GM18507 (cell line): Measurements from ENCODE around the gene VSTM4.

Experiments
- DNase-seq: peaks from one replicate; pipeline ENCODE4 v3.0.0; 2011; ENCODE audit warnings: low read depth; ENCODE audit not compliant: insufficient read length; ENCODE audit errors: extremely low spot score
- FAIRE-seq: peaks from 2 replicates; lab custom pipeline; 2011; peaks lifted over from hg19 to GRCh38; lab: Jason Lieb, UNC

Gene VSTM4

GRCh38 chr10:48990226-48990625 is 125.1 kb downstream of the VSTM4 start:
- DNase-seq = no peak
- no peak for FAIRE-seq

- DNase-seq = no peak
- no peak for FAIRE-seq
These were observed 129.6 kb downstream of the VSTM4 start for GRCh38 chr10:48985621-48986158.

GRCh38 chr10:48983648-48984351 is 131.5 kb downstream of the VSTM4 start:
- DNase-seq = no peak
- no peak for FAIRE-seq

- no peak for DNase-seq
- no peak for FAIRE-seq
These were observed 132.7 kb downstream of the VSTM4 start for GRCh38 chr10:48982584-48982983.

GRCh38 chr10:48981310-48981907 is 133.9 kb downstream of the VSTM4 start:
- peak; percentile 64 for FAIRE-seq

GRCh38 chr10:48978318-48978717 is 137.0 kb downstream of the VSTM4 start:
- no peak for FAIRE-seq

More at GRCh38 chr10:48981310-48981907, 133.9 kb downstream of the VSTM4 start:
- DNase-seq = peak; percentile 29

GRCh38 chr10:48976196-48976595 is 139.1 kb downstream of the VSTM4 start:
- FAIRE-seq = no peak
- no peak for DNase-seq

More at GRCh38 chr10:48978318-48978717, 137.0 kb downstream of the VSTM4 start:
- DNase-seq = no peak

GRCh38 chr10:48974510-48975156 is 140.7 kb downstream of the VSTM4 start:
- FAIRE-seq (no peak), DNase-seq (no peak)

GRCh38 chr10:48973065-48973464 is 142.3 kb downstream of the VSTM4 start:
- FAIRE-seq = no peak
- DNase-seq = no peak

- FAIRE-seq (no peak), DNase-seq (no peak)
These were observed 144.7 kb downstream of the VSTM4 start for GRCh38 chr10:48970654-48971053.

GRCh38 chr10:48970046-48970445 is 145.3 kb downstream of the VSTM4 start:
- DNase-seq (no peak), FAIRE-seq (no peak)

- no peak for DNase-seq
- no peak for FAIRE-seq
These were observed 147.3 kb downstream of the VSTM4 start for GRCh38 chr10:48968036-48968435.

GRCh38 chr10:48965460-48965859 is 149.9 kb downstream of the VSTM4 start:
- DNase-seq (no peak), FAIRE-seq (no peak)
